Sigmoid colon (tissue), 7 donors: ENCODE measurements around the gene OR4K13. TPM values are rescaled to one million over a fixed set of nuclear protein-coding genes. Genes with fewer than 3 reads are reported as not detected.

ENCODE experiments used
- DNase-seq: peaks from one replicate; pipeline ENCODE4 v3.0.0-alpha.2; 2019
- H3K27ac ChIP-seq, 4 donors: fragments of 200-600 bp; sonication (generic); one replicate each; pipeline ENCODE4 v1.5.1; 2016 to 2019; ENCODE audit warnings: mild to moderate bottlenecking in 1 of 4
- H3K27me3 ChIP-seq, 3 donors: fragments of 200-600 bp; sonication (generic); one replicate each; pipeline ENCODE4 v1.5.1; 2019; ENCODE audit warnings: mild to moderate bottlenecking in 1 of 3
- H3K36me3 ChIP-seq, 4 donors: fragments of 200-600 bp; sonication (generic); one replicate each; pipeline ENCODE4 v1.5.1; 2016 to 2019
- H3K4me1 ChIP-seq, 4 donors: fragments of 200-600 bp; sonication (generic); one replicate each; pipeline ENCODE4 v1.5.1; 2017 to 2019
- H3K4me3 ChIP-seq, 4 donors: fragments of 200-600 bp; sonication (generic); one replicate each; pipeline ENCODE4 v1.5.1; 2017 to 2019; ENCODE audit warnings: mild to moderate bottlenecking in 2 of 4, moderate library complexity in 1 of 4
- H3K9me3 ChIP-seq, 4 donors: fragments of 200-600 bp in 3 of 4; sonication (generic) in 3 of 4; one replicate each; pipeline versions ENCODE4 v1.5.1 to v1.6.1; 2013 to 2019
- EP300 ChIP-seq, 4 donors: sonication (generic); formaldehyde crosslinking; IDR thresholded peaks; one replicate each; pipeline ENCODE4 v1.6.1; 2017; ENCODE audit warnings: antibody characterized with exemption in 4 of 4
- POLR2A ChIP-seq, 2 donors: fragments of 450-650 bp; IDR thresholded peaks; one replicate each; pipeline ENCODE4 v1.6.1; 2016; ENCODE audit warnings: antibody characterized with exemption in 2 of 2, mild to moderate bottlenecking in 2 of 2, moderate library complexity in 2 of 2
- POLR2AphosphoS5 ChIP-seq, 4 donors: sonication (generic); formaldehyde crosslinking; IDR thresholded peaks; one replicate each; pipeline ENCODE4 v1.6.1; 2017; ENCODE audit warnings: antibody characterized with exemption in 4 of 4
- WGBS, 2 donors: extraction: QIAGEN DNeasy Blood & Tissue Kit; methylation state at CpG; one replicate each; pipeline ENCODE4 v1.1.7; 2013; 5-methylcytosine and 5-hydroxymethylcytosine counted together
- intact Hi-C: fragments of 100-400 bp; cut with DNase I; formaldehyde crosslinking; loops from one replicate; pipeline ENCODE4 v1.15.1; 2023
- polyA plus RNA-seq, 3 donors: library from polyadenylated mRNA; stranded (reverse); fragments of 200-250 nt; gene quantifications; one replicate each; pipeline ENCODE4 v1.2.3, GENCODE V29; 2013
- total RNA-seq, 4 donors: library from RNA; depleted of rRNA; stranded (reverse); fragments of >200 nt; gene quantifications; one replicate each; pipeline ENCODE4 v1.1.0, GENCODE V29; 2016
- TF ChIP-seq, protein P1 (sequence below), 4 experiments: fragments of 450-650 bp in 3 of 4; fragments of 200-600 bp in 1 of 4; IDR thresholded peaks; one replicate each; pipeline ENCODE4 v1.5.1; 2016 to 2019; ENCODE audit warnings: antibody characterized with exemption in 4 of 4, mild to moderate bottlenecking in 3 of 4, moderate library complexity in 2 of 4
- donor health status: healthy with polysubstance abuse.
- donor health status: Bipolar disorder and iron deficiency.
- donor health status: healthy.

The OR4K13 gene
- total and polyA plus RNA-seq, 7 donors: not detected

DNA sequence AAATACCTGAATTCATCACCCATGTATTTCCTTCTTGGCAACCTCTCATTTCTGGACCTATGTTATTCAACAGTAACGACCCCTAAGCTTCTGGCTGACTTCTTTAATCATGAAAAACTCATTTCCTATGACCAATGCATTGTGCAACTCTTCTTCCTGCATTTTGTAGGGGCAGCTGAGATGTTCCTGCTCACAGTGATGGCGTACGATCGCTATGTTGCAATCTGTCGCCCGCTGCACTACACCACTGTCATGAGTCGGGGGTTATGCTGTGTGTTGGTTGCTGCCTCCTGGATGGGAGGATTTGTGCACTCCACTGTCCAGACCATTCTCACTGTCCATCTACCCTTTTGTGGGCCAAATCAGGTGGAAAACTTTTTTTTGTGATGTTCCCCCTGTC, 33.5 kb downstream of the OR4K13 start:
- Histone ChIP-seq H3K4me1 (no peaks in the 10 kb centered on the region), H3K36me3 (no peaks in the 10 kb centered on the region), H3K9me3 (no peaks in the 10 kb centered on the region), H3K27me3 (no peaks in the 10 kb centered on the region), H3K27ac (no peak overlapping the region), H3K4me3 (no peak overlapping the region)
- intact Hi-C loops: no loop called here
- WGBS, 2 donors: 80% methylated on average over 7 of the region's 7 CpGs
- DNase-seq: no peak
- TF ChIP-seq, protein P1, sequence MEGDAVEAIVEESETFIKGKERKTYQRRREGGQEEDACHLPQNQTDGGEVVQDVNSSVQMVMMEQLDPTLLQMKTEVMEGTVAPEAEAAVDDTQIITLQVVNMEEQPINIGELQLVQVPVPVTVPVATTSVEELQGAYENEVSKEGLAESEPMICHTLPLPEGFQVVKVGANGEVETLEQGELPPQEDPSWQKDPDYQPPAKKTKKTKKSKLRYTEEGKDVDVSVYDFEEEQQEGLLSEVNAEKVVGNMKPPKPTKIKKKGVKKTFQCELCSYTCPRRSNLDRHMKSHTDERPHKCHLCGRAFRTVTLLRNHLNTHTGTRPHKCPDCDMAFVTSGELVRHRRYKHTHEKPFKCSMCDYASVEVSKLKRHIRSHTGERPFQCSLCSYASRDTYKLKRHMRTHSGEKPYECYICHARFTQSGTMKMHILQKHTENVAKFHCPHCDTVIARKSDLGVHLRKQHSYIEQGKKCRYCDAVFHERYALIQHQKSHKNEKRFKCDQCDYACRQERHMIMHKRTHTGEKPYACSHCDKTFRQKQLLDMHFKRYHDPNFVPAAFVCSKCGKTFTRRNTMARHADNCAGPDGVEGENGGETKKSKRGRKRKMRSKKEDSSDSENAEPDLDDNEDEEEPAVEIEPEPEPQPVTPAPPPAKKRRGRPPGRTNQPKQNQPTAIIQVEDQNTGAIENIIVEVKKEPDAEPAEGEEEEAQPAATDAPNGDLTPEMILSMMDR (IDR thresholded peaks at IDR 0.05): no peak
- TF ChIP-seq POLR2A (IDR thresholded peaks at IDR 0.05) (no peak), POLR2AphosphoS5 (IDR thresholded peaks at IDR 0.05) (no peak), EP300 (IDR thresholded peaks at IDR 0.05) (no peak)

DNA sequence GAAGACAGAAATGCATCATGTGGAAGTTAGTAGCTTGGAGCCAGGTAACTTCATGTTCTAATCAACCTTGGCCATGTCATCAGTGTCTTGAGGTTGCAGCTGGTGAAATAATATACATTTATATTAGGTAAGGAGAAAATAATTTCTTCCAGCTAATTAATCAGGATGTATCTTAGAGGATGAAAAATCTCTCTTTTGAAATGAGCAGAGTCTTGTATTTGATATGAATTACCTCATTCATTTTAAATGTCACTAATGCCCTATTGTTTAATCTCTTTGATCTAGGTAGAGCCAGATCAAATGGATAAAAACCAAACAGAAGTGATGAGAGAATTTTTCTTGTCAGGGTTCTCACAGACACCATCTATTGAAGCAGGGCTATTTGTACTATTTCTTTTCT, 34.0 kb downstream of the OR4K13 start, which contains the start of gene OR4Q2:
TSS of gene OR4Q2 (plus strand) at position 301 of the 400 bp plus-strand sequence.
- Histone ChIP-seq H3K27ac (no peak within 1 kb of the TSS), H3K4me1 (no peaks in the 10 kb centered on the region), H3K27me3 (no peaks in the 10 kb centered on the region), H3K4me3 (no peak within 1 kb of the TSS), H3K9me3 (no peaks in the 10 kb centered on the region), H3K36me3 (no peaks in the 10 kb centered on the region)
- TF ChIP-seq POLR2AphosphoS5 (IDR thresholded peaks at IDR 0.05) (no peak), EP300 (IDR thresholded peaks at IDR 0.05) (no peak), POLR2A (IDR thresholded peaks at IDR 0.05) (no peak)
- TF ChIP-seq, protein P1 (IDR thresholded peaks at IDR 0.05): no peak
- DNase-seq: no peak
- intact Hi-C loops: no loop called here

DNA sequence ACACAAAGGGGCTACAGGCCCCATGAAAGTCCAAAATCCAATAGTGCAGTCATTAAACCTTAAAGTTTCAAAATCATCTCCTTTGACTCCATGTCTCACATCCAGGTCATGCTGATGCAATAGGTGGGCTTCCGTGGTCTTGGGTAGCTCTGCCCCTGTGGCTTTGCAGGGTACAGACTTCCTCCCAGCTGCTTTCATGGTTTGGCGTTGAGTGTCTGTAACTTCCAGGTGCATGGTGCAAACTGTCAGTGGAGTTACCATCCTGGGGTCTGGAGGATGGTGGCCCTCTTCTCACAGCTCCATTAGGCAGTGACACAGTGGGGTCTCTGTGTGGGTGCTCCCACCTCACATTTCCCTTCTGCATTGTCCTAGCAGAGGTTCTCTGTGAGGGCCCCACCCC, 42.4 kb downstream of the OR4K13 start:
- no peak overlapping the region for H3K27ac ChIP-seq
- H3K4me3 ChIP-seq: no peak overlapping the region
- WGBS, 2 donors: 63 to 69% methylated on average over 2 of the region's 2 CpGs
- H3K4me1 ChIP-seq: no peaks in the 10 kb centered on the region
- H3K9me3 ChIP-seq: no peaks in the 10 kb centered on the region
- no peak for TF ChIP-seq POLR2A (IDR thresholded peaks at IDR 0.05)
- no peaks in the 10 kb centered on the region for H3K36me3 ChIP-seq
- no peak for DNase-seq
- intact Hi-C loops: no loop called here
- H3K27me3 ChIP-seq: no peaks in the 10 kb centered on the region

Other genes starting within 250 kb of the OR4K13 start
- gene OR4N2, start 232.3 kb downstream of the OR4K13 start, total RNA-seq: not detected
- gene OR4N2, start 232.3 kb downstream of the OR4K13 start, polyA plus RNA-seq: not detected
- gene OR4K2, start 160.9 kb downstream of the OR4K13 start, total RNA-seq: not detected
- gene OR4K2, start 160.9 kb downstream of the OR4K13 start, polyA plus RNA-seq: not detected
- not detected for gene OR4K5, start 115.4 kb downstream of the OR4K13 start, total RNA-seq
- not detected for gene OR4K5, start 115.4 kb downstream of the OR4K13 start, polyA plus RNA-seq
- not detected for gene OR4K1, start 105.1 kb downstream of the OR4K13 start, total RNA-seq
- gene OR4K1, start 105.1 kb downstream of the OR4K13 start, polyA plus RNA-seq: not detected
- gene OR4K15, start 60.4 kb downstream of the OR4K13 start, total RNA-seq: not detected
- not detected for gene OR4K15, start 60.4 kb downstream of the OR4K13 start, polyA plus RNA-seq
- gene OR4Q2, start 33.9 kb downstream of the OR4K13 start, total RNA-seq: not detected
- gene OR4Q2, start 33.9 kb downstream of the OR4K13 start, polyA plus RNA-seq: not detected
- gene OR4K14, start 16.7 kb downstream of the OR4K13 start, total RNA-seq: not detected
- gene OR4K14, start 16.7 kb downstream of the OR4K13 start, polyA plus RNA-seq: not detected
- gene OR4L1, start 24.0 kb upstream of the OR4K13 start, total RNA-seq: not detected
- not detected for gene OR4L1, start 24.0 kb upstream of the OR4K13 start, polyA plus RNA-seq
- gene OR4K17, start 74.7 kb upstream of the OR4K13 start, total RNA-seq: not detected
- gene OR4K17, start 74.7 kb upstream of the OR4K13 start, polyA plus RNA-seq: not detected
- gene OR4N5, start 102.8 kb upstream of the OR4K13 start, total RNA-seq: not detected
- not detected for gene OR4N5, start 102.8 kb upstream of the OR4K13 start, polyA plus RNA-seq
- gene OR11G2, start 154.9 kb upstream of the OR4K13 start, total RNA-seq: not detected
- gene OR11G2, start 154.9 kb upstream of the OR4K13 start, polyA plus RNA-seq: not detected
- gene OR11H6, start 187.7 kb upstream of the OR4K13 start, total RNA-seq: not detected
- gene OR11H6, start 187.7 kb upstream of the OR4K13 start, polyA plus RNA-seq: not detected
- not detected for gene OR11H7, start 192.9 kb upstream of the OR4K13 start, total RNA-seq
- gene OR11H7, start 192.9 kb upstream of the OR4K13 start, polyA plus RNA-seq: not detected
- gene OR11H4, start 203.2 kb upstream of the OR4K13 start, total RNA-seq: not detected
- not detected for gene OR11H4, start 203.2 kb upstream of the OR4K13 start, polyA plus RNA-seq